ENCODE measurements around the gene ETV4. TPM values are rescaled to one million over a fixed set of nuclear protein-coding genes. Genes with fewer than 3 reads are reported as not detected.

The ETV4 gene
- total and polyA plus RNA-seq, 2 of the 13 experiments (the other 11 are each of a cell fraction or from before 2014, with no cell fraction given), result 128 to 330 TPM

GRCh38 chr17:43479948-43480347, 66.2 kb downstream of the ETV4 start (continued):
- TF ChIP-seq JUNB (CRISPR knock-in tag; IDR thresholded peaks at IDR 0.05; ENCODE audit: borderline replicate concordance), result no peak
- TF ChIP-seq GATAD2A (CRISPR knock-in tag; IDR thresholded peaks at IDR 0.05), result peak; percentile 97
- peak; percentile 75 for TF ChIP-seq THAP11 (CRISPR knock-in tag; IDR thresholded peaks at IDR 0.05)
- TF ChIP-seq NR2F1 (CRISPR knock-in tag; IDR thresholded peaks at IDR 0.05), result peak; percentile 83 to 88
- no peak for TF ChIP-seq CEBPZ (IDR thresholded peaks at IDR 0.05; ENCODE audit: low read length)
- TF ChIP-seq ARID2 (CRISPR knock-in tag; IDR thresholded peaks at IDR 0.05; ENCODE audit: borderline replicate concordance), result no peak
- TF ChIP-seq SRY (CRISPR knock-in tag; IDR thresholded peaks at IDR 0.05), result no peak
- TF ChIP-seq ATM (IDR thresholded peaks at IDR 0.05; ENCODE audit: borderline replicate concordance), result no peak
- no peak for TF ChIP-seq ZNF546 (CRISPR knock-in tag; conservative IDR thresholded peaks at IDR 0.05)
- TF ChIP-seq ELF3 (CRISPR knock-in tag; IDR thresholded peaks at IDR 0.05), result peak; percentile 79
- TF ChIP-seq NR0B2 (CRISPR knock-in tag; IDR thresholded peaks at IDR 0.05), result no peak
- peak; percentile 28; the same call in 1 of the 2 replicates for TF ChIP-seq TGIF2 (CRISPR knock-in tag; IDR thresholded peaks at IDR 0.05)
- TF ChIP-seq ZBTB40 (IDR thresholded peaks at IDR 0.05), result no peak
- no peak; the same call in 1 of the 2 replicates for TF ChIP-seq ZBTB40 (CRISPR knock-in tag; IDR thresholded peaks at IDR 0.05)
- TF ChIP-seq ZNF343 (CRISPR knock-in tag; IDR thresholded peaks at IDR 0.05), result 0 out of 2 replicates have a peak, but pooled peaks have one; percentile 60
- TF ChIP-seq MEIS1 (CRISPR knock-in tag; IDR thresholded peaks at IDR 0.05; ENCODE audit: borderline replicate concordance), result 0 out of 2 replicates have a peak, but pooled peaks have one; percentile 47
- peak; percentile 58; the same call in 1 of the 2 replicates for TF ChIP-seq MLX (CRISPR knock-in tag; IDR thresholded peaks at IDR 0.05)
- no peak for TF ChIP-seq HNRNPUL1 (IDR thresholded peaks at IDR 0.05; ENCODE audit: low read depth, low read length)
